ENCODE data around the gene RAB31.

DNA sequence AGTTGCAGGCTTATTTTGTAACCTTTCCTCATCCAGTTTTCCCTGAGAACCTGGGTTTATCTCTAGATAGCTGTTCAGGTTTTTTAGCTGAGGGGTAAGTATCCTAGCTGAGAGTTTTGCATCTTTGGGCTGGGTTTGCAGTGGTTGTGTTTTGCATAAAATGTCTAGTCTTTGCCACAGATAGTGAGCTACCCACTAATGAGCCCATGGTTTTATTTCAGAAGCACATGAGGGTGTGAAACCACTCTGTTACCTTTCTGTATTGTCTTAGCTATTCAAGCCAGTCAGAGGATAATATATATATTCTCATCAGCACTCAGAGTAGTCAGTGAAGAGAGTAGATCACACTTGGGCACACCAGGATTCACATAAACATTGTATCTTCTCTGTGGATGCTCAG is 153.1 kb downstream of the RAB31 start:
- TF ChIP-seq, protein P1, sequence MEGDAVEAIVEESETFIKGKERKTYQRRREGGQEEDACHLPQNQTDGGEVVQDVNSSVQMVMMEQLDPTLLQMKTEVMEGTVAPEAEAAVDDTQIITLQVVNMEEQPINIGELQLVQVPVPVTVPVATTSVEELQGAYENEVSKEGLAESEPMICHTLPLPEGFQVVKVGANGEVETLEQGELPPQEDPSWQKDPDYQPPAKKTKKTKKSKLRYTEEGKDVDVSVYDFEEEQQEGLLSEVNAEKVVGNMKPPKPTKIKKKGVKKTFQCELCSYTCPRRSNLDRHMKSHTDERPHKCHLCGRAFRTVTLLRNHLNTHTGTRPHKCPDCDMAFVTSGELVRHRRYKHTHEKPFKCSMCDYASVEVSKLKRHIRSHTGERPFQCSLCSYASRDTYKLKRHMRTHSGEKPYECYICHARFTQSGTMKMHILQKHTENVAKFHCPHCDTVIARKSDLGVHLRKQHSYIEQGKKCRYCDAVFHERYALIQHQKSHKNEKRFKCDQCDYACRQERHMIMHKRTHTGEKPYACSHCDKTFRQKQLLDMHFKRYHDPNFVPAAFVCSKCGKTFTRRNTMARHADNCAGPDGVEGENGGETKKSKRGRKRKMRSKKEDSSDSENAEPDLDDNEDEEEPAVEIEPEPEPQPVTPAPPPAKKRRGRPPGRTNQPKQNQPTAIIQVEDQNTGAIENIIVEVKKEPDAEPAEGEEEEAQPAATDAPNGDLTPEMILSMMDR (IDR thresholded peaks at IDR 0.05 in 4 of 5, conservative IDR thresholded peaks at IDR 0.05 in 1 of 5), result no peak
- TF ChIP-seq POLR2A (IDR thresholded peaks at IDR 0.05), result no peak

Measured in gastrocnemius medialis (tissue), 4 donors.